ENCODE data around the gene VDAC1. TPM values are rescaled to one million over a fixed set of nuclear protein-coding genes. Genes with fewer than 3 reads are reported as not detected.
"Not testable (repeated sequence)": the region's sequence is repeated elsewhere in the genome, so short reads cannot be mapped to it uniquely, and the experiment has no call there.

Gene VDAC1
- total and polyA plus RNA-seq, 9 donors = 193 to 247 (median 216) TPM

- H3K27me3 ChIP-seq (ENCODE audit: control insufficient read depth, insufficient read depth, low read length) = no peaks in the 10 kb centered on the region
Observed at GRCh38 chr5:133944263-133945185, 60.3 kb downstream of the VDAC1 start.

GRCh38 chr5:133943475-133943817 lies 61.3 kb downstream of the VDAC1 start:
- Histone ChIP-seq H3K36me3 (ENCODE audit: control insufficient read depth, insufficient read depth, low read length) (no peaks in the 10 kb centered on the region), H3K4me1 (ENCODE audit: control insufficient read depth, insufficient read depth, low read length) (no peaks in the 10 kb centered on the region), H3K27me3 (ENCODE audit: control insufficient read depth, insufficient read depth, low read length) (no peaks in the 10 kb centered on the region), H3K9me3 (replicated peaks; ENCODE audit: control insufficient read depth, low read depth, low read length) (no peaks in the 10 kb centered on the region), H3K4me3 (ENCODE audit: low read length) (no peak overlapping the region), H3K27ac (ENCODE audit: low read length) (no peak overlapping the region)
- 69% methylated on average over 5 of the region's 7 CpGs for WGBS (ENCODE audit: insufficient coverage)
- DNase-seq = no peak

More at GRCh38 chr5:133944263-133945185, 60.3 kb downstream of the VDAC1 start:
- Histone ChIP-seq H3K9me3 (replicated peaks; ENCODE audit: control insufficient read depth, low read depth, low read length) (no peaks in the 10 kb centered on the region), H3K4me3 (ENCODE audit: low read length) (no peak overlapping the region), H3K4me1 (ENCODE audit: control insufficient read depth, insufficient read depth, low read length) (no peaks in the 10 kb centered on the region), H3K27ac (ENCODE audit: low read length) (no peak overlapping the region), H3K36me3 (ENCODE audit: control insufficient read depth, insufficient read depth, low read length) (no peaks in the 10 kb centered on the region)
- WGBS (ENCODE audit: insufficient coverage) = 41% methylated on average over 12 of the region's 19 CpGs
- peak; percentile 29 for DNase-seq

- WGBS (ENCODE audit: insufficient coverage) = 68% methylated on average over 8 of the region's 11 CpGs
- no peaks in the 10 kb centered on the region for H3K36me3 ChIP-seq (ENCODE audit: control insufficient read depth, insufficient read depth, low read length)
- no peaks in the 10 kb centered on the region for H3K9me3 ChIP-seq (replicated peaks; ENCODE audit: control insufficient read depth, low read depth, low read length)
- H3K27ac ChIP-seq (ENCODE audit: low read length) = no peak overlapping the region
- no peaks in the 10 kb centered on the region for H3K27me3 ChIP-seq (ENCODE audit: control insufficient read depth, insufficient read depth, low read length)
- H3K4me1 ChIP-seq (ENCODE audit: control insufficient read depth, insufficient read depth, low read length) = no peaks in the 10 kb centered on the region
- H3K4me3 ChIP-seq (ENCODE audit: low read length) = no peak overlapping the region
- DNase-seq = no peak
Observed at GRCh38 chr5:133942614-133943474, 61.9 kb downstream of the VDAC1 start.

GRCh38 chr5:133941456-133942196 lies 63.1 kb downstream of the VDAC1 start:
- Histone ChIP-seq H3K27ac (ENCODE audit: low read length) (no peak overlapping the region), H3K4me3 (ENCODE audit: low read length) (no peak overlapping the region), H3K4me1 (ENCODE audit: control insufficient read depth, insufficient read depth, low read length) (no peaks in the 10 kb centered on the region), H3K27me3 (ENCODE audit: control insufficient read depth, insufficient read depth, low read length) (no peaks in the 10 kb centered on the region), H3K9me3 (replicated peaks; ENCODE audit: control insufficient read depth, low read depth, low read length) (no peaks in the 10 kb centered on the region), H3K36me3 (ENCODE audit: control insufficient read depth, insufficient read depth, low read length) (no peaks in the 10 kb centered on the region)
- DNase-seq = no peak
- WGBS (ENCODE audit: insufficient coverage) = 90% methylated on average over 2 of the region's 8 CpGs

- no peak for DNase-seq
- Histone ChIP-seq H3K27ac (ENCODE audit: low read length) (no peak overlapping the region), H3K36me3 (ENCODE audit: control insufficient read depth, insufficient read depth, low read length) (no peaks in the 10 kb centered on the region), H3K27me3 (ENCODE audit: control insufficient read depth, insufficient read depth, low read length) (no peaks in the 10 kb centered on the region), H3K4me3 (ENCODE audit: low read length) (no peak overlapping the region), H3K4me1 (ENCODE audit: control insufficient read depth, insufficient read depth, low read length) (peaks cover 7% of the 10 kb centered on the region), H3K9me3 (replicated peaks; ENCODE audit: control insufficient read depth, low read depth, low read length) (no peaks in the 10 kb centered on the region)
- WGBS (ENCODE audit: insufficient coverage) = no CpG with 5 or more reads among the region's 3 CpGs
Observed at GRCh38 chr5:133939668-133940067, 65.1 kb downstream of the VDAC1 start.

- H3K9me3 ChIP-seq (replicated peaks; ENCODE audit: control insufficient read depth, low read depth, low read length) = no peaks in the 10 kb centered on the region
- H3K27me3 ChIP-seq (ENCODE audit: control insufficient read depth, insufficient read depth, low read length) = no peaks in the 10 kb centered on the region
- no peak overlapping the region for H3K4me3 ChIP-seq (ENCODE audit: low read length)
- DNase-seq = no peak
- no peaks in the 10 kb centered on the region for H3K36me3 ChIP-seq (ENCODE audit: control insufficient read depth, insufficient read depth, low read length)
- WGBS (ENCODE audit: insufficient coverage) = 0% methylated on average over 1 of the region's 3 CpGs
- H3K4me1 ChIP-seq (ENCODE audit: control insufficient read depth, insufficient read depth, low read length) = peaks cover 7% of the 10 kb centered on the region
- H3K27ac ChIP-seq (ENCODE audit: low read length) = no peak overlapping the region
Observed at GRCh38 chr5:133938929-133939328, 65.8 kb downstream of the VDAC1 start.

- Histone ChIP-seq H3K27ac (ENCODE audit: low read length) (no peak overlapping the region), H3K9me3 (replicated peaks; ENCODE audit: control insufficient read depth, low read depth, low read length) (no peaks in the 10 kb centered on the region), H3K4me3 (ENCODE audit: low read length) (no peak overlapping the region), H3K4me1 (ENCODE audit: control insufficient read depth, insufficient read depth, low read length) (peaks cover 7% of the 10 kb centered on the region), H3K36me3 (ENCODE audit: control insufficient read depth, insufficient read depth, low read length) (no peaks in the 10 kb centered on the region), H3K27me3 (ENCODE audit: control insufficient read depth, insufficient read depth, low read length) (no peaks in the 10 kb centered on the region)
- 87% methylated on average over 4 of the region's 6 CpGs for WGBS (ENCODE audit: insufficient coverage)
- no peak for DNase-seq
Observed at GRCh38 chr5:133938039-133938821, 66.5 kb downstream of the VDAC1 start.

- DNase-seq; H3K27me3 ChIP-seq (ENCODE audit: control insufficient read depth, insufficient read depth, low read length); H3K4me1 ChIP-seq (ENCODE audit: control insufficient read depth, insufficient read depth, low read length); H3K36me3 ChIP-seq (ENCODE audit: control insufficient read depth, insufficient read depth, low read length); H3K4me3 ChIP-seq (ENCODE audit: low read length); H3K9me3 ChIP-seq (replicated peaks; ENCODE audit: control insufficient read depth, low read depth, low read length); H3K27ac ChIP-seq (ENCODE audit: low read length): not testable (repeated sequence)
- WGBS (ENCODE audit: insufficient coverage) = 80% methylated on average over 1 of the region's 3 CpGs
Observed at GRCh38 chr5:133937628-133938027, 67.1 kb downstream of the VDAC1 start.

GRCh38 chr5:133936651-133937015 lies 68.1 kb downstream of the VDAC1 start:
- DNase-seq = no peak
- H3K9me3 ChIP-seq (replicated peaks; ENCODE audit: control insufficient read depth, low read depth, low read length) = no peaks in the 10 kb centered on the region
- H3K4me1 ChIP-seq (ENCODE audit: control insufficient read depth, insufficient read depth, low read length) = peaks cover 7% of the 10 kb centered on the region
- 65% methylated on average over 2 of the region's 3 CpGs for WGBS (ENCODE audit: insufficient coverage)
- H3K36me3 ChIP-seq (ENCODE audit: control insufficient read depth, insufficient read depth, low read length) = no peaks in the 10 kb centered on the region
- no peak overlapping the region for H3K4me3 ChIP-seq (ENCODE audit: low read length)
- no peak overlapping the region for H3K27ac ChIP-seq (ENCODE audit: low read length)
- no peaks in the 10 kb centered on the region for H3K27me3 ChIP-seq (ENCODE audit: control insufficient read depth, insufficient read depth, low read length)
